GM23338 (cell line): ENCODE measurements around the gene DNASE1L2. TPM values are rescaled to one million over a fixed set of nuclear protein-coding genes. Genes with fewer than 3 reads are reported as not detected.
A peak's percentile ranks its signal among the peaks of the same experiment; 100 is the strongest.

Experiments
- ATAC-seq: fragments of 200-7000 bp; cut with Tn5 transposase; 3 replicates; pipeline ENCODE4 v1.9.1; 2020
- DNase-seq: peaks from one replicate; pipeline ENCODE4 v3.0.0-alpha.2; 2015; ENCODE audit warnings: low spot score
- H2AFZ ChIP-seq: fragments of 200-600 bp; sonication (generic); 2 replicates; pipeline ENCODE4 v1.8.0; 2016; ENCODE audit warnings: antibody characterized with exemption, mild to moderate bottlenecking, moderate library complexity
- H3F3A ChIP-seq: fragments of 200-600 bp; sonication (generic); replicated peaks from 2 replicates; pipeline ENCODE4 v1.8.0; 2017; ENCODE audit warnings: antibody characterized with exemption, mixed run types, low read depth
- H3K27ac ChIP-seq: fragments of 200-600 bp; sonication (generic); 2 replicates; pipeline ENCODE4 v1.6.1; 2016; ENCODE audit warnings: low read depth
- H3K27me3 ChIP-seq: fragments of 200-600 bp; sonication (generic); 2 replicates; pipeline ENCODE4 v1.8.0; 2016; ENCODE audit warnings: mild to moderate bottlenecking, mixed run types, moderate library complexity; ENCODE audit not compliant: insufficient read depth
- H3K36me3 ChIP-seq: fragments of 200-600 bp; sonication (generic); 2 replicates; pipeline ENCODE4 v1.8.0; 2016; ENCODE audit warnings: mild to moderate bottlenecking; ENCODE audit not compliant: insufficient read depth
- H3K4me1 ChIP-seq: fragments of 200-600 bp; sonication (generic); 2 replicates; pipeline ENCODE4 v1.8.0; 2016; ENCODE audit warnings: mild to moderate bottlenecking, moderate library complexity; ENCODE audit not compliant: insufficient read depth
- H3K4me2 ChIP-seq: fragments of 200-600 bp; sonication (generic); 2 replicates; pipeline ENCODE4 v1.7.1; 2017; ENCODE audit warnings: mixed run types
- H3K4me3 ChIP-seq: fragments of 200-600 bp; sonication (generic); 2 replicates; pipeline ENCODE4 v1.6.1; 2016; ENCODE audit warnings: mixed run types
- H3K79me2 ChIP-seq: fragments of 200-600 bp; sonication (generic); replicated peaks from 2 replicates; pipeline ENCODE4 v1.8.0; 2017; ENCODE audit warnings: mild to moderate bottlenecking; ENCODE audit not compliant: insufficient read depth
- H3K9me2 ChIP-seq: fragments of 200-600 bp; sonication (generic); 2 replicates; pipeline ENCODE4 v1.8.0; 2017; ENCODE audit not compliant: insufficient read depth
- H4K20me1 ChIP-seq: fragments of 200-600 bp; sonication (generic); replicated peaks from 2 replicates; pipeline ENCODE4 v1.8.0; 2017; ENCODE audit warnings: mild to moderate bottlenecking; ENCODE audit not compliant: insufficient read depth
- H3K27ac Mint-ChIP-seq: 2 replicates; pipeline ENCODE4 v1.8.0; 2020; ENCODE audit warnings: inconsistent platforms, mild to moderate bottlenecking, moderate library complexity, mixed read lengths
- H3K27me3 Mint-ChIP-seq: 3 replicates; pipeline ENCODE4 v1.8.0; 2022; ENCODE audit warnings: low read depth, mild to moderate bottlenecking, moderate library complexity, mixed read lengths, inconsistent platforms; ENCODE audit not compliant: insufficient read depth, poor library complexity
- H3K36me3 Mint-ChIP-seq: 3 replicates; pipeline ENCODE4 v1.8.0; 2021; ENCODE audit warnings: low read depth, mild to moderate bottlenecking, inconsistent platforms, moderate library complexity, mixed read lengths
- H3K4me1 Mint-ChIP-seq: 3 replicates; pipeline ENCODE4 v1.8.0; 2020; ENCODE audit warnings: mild to moderate bottlenecking, inconsistent platforms, mixed read lengths
- H3K4me3 Mint-ChIP-seq: 3 replicates; pipeline ENCODE4 v1.8.0; 2021; ENCODE audit warnings: moderate library complexity, mild to moderate bottlenecking, inconsistent platforms, mixed read lengths
- H3K9me3 Mint-ChIP-seq: 3 replicates; pipeline ENCODE4 v1.8.0; 2020; ENCODE audit warnings: moderate library complexity, mild to moderate bottlenecking, inconsistent platforms, mixed read lengths
- CREB1 ChIP-seq: fragments of 250-450 bp; sonication (Bioruptor Pico); IDR thresholded peaks from 2 replicates; pipeline ENCODE4 v1.5.0; 2020; ENCODE audit warnings: low read depth, mild to moderate bottlenecking, moderate library complexity
- EZH2 ChIP-seq: fragments of 200-600 bp; sonication (generic); IDR thresholded peaks from one replicate; pipeline ENCODE4 v1.8.0; 2017; ENCODE audit warnings: antibody characterized with exemption, mild to moderate bottlenecking, low read depth; ENCODE audit not compliant: unreplicated experiment
- EZH2phosphoT487 ChIP-seq: fragments of 200-600 bp; sonication (generic); IDR thresholded peaks from one replicate; pipeline ENCODE4 v1.8.1; 2018; ENCODE audit warnings: antibody characterized with exemption; ENCODE audit not compliant: unreplicated experiment
- JUNB ChIP-seq: IDR thresholded peaks from one replicate; pipeline ENCODE4 v1.6.1; 2016; ENCODE audit warnings: antibody characterized with exemption; ENCODE audit not compliant: unreplicated experiment
- NANOG ChIP-seq: IDR thresholded peaks from 2 replicates; pipeline ENCODE4 v1.6.1; 2016; ENCODE audit warnings: antibody characterized with exemption, borderline replicate concordance
- POLR2AphosphoS5 ChIP-seq: IDR thresholded peaks from 2 replicates; pipeline ENCODE4 v1.6.1; 2016; ENCODE audit warnings: antibody characterized with exemption, low read depth
- STAT1 ChIP-seq: IDR thresholded peaks from one replicate; pipeline ENCODE4 v1.6.1; 2016; ENCODE audit warnings: antibody characterized with exemption; ENCODE audit not compliant: unreplicated experiment
- ZNF114 ChIP-seq: fragments of 250-450 bp; sonication (Bioruptor Pico); IDR thresholded peaks from 2 replicates; pipeline ENCODE4 v1.5.0; 2020; ENCODE audit warnings: mild to moderate bottlenecking, moderate library complexity
- ZNF331 ChIP-seq: fragments of 250-450 bp; sonication (Bioruptor Pico); IDR thresholded peaks from 2 replicates; pipeline ENCODE4 v1.5.0; 2020; ENCODE audit warnings: low read depth, mild to moderate bottlenecking, moderate library complexity
- polyA plus RNA-seq: library from polyadenylated mRNA; unstranded; fragments of >200 nt; fragmentation: Nextera tagmentation; extraction: Ambion mirVana; gene quantifications from 2 replicates; pipeline ENCODE4 v1.2.1, GENCODE V29; 2016
- total RNA-seq: library from RNA; depleted of rRNA; stranded (reverse); fragments of >200 nt; shearing (Covaris generic); gene quantifications from 2 replicates; pipeline ENCODE4 v1.2.3, GENCODE V29; 2014
- TF ChIP-seq, protein P1 (sequence below): IDR thresholded peaks from one replicate; pipeline ENCODE4 v1.6.1; 2018; ENCODE audit warnings: antibody characterized with exemption; ENCODE audit not compliant: unreplicated experiment
- TF ChIP-seq, protein P2 (sequence below): IDR thresholded peaks from 2 replicates; pipeline ENCODE4 v1.6.1; 2016; ENCODE audit warnings: antibody characterized with exemption
- TF ChIP-seq, protein P3 (sequence below): fragments of 250-450 bp; sonication (Bioruptor Pico); IDR thresholded peaks from 2 replicates; pipeline ENCODE4 v1.5.0; 2020; ENCODE audit warnings: mild to moderate bottlenecking, moderate library complexity
- TF ChIP-seq, protein P4 (sequence below), 2 experiments: fragments of 200-600 bp in 1 of 2; sonication (generic) in 1 of 2; conservative IDR thresholded peaks; 2 replicates each; pipeline versions ENCODE4 v1.5.1 to v1.6.1; 2016 to 2017; ENCODE audit warnings: antibody characterized with exemption in 2 of 2, low read depth in 2 of 2, mild to moderate bottlenecking in 2 of 2, moderate library complexity in 1 of 2

DNASE1L2 gene
- total and polyA plus RNA-seq, 2 experiments from 2014 or later = 0.23 TPM; not detected in 1

DNA sequence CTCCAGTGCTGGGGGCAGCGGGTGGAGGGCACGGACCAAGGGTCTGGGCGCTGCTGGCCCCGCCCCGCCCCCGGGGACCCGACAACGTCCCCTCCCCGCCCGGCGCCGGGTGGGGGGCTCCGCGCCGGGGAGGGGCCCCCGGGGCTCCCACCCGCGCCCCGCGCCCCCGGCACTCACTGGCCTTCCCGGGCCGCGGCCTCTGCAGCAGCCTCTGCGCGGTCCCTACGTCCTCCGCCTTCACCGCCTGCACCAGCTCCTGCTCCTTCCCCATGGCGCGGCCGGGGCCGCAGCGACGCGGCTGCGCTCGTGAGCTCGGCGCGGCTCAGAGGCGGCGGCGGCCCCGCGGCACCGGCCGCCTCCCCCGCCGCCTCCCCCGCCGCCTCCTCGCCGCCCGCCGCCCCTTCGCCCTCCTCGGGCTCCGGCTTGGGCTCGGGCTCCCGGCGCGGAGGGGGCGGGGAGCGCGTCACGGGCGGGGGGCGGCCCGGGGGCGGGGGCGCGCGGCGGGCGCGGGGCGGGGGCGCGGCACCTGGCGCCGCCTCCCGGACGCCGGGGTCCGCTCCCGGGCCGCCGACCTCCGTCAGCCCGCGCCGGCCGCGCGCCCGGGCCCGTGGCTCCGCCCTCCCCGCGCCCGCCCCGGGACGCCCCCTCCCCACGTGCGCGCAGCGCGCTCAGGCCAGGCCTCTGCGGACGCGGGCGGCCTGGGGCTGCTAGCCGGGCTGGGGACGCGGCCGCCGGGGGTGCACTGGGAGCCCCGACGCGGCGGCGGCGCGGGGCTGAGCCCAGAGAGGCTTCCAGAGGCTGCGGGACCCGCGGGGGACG is 39.9 kb upstream of the DNASE1L2 start, which contains the start of gene CASKIN1:
TSS of gene CASKIN1 (minus strand) at position 444 of the 819 bp plus-strand sequence. CDS start at position 271, 173 bp downstream.
- H3K4me1 Mint-ChIP-seq = no peaks in the 10 kb centered on the region
- H3K4me3 Mint-ChIP-seq = peak within 1 kb of the TSS; percentile 70
- Histone ChIP-seq H2AFZ (peak within 1 kb of the TSS; percentile 74), H3K27ac (no peak within 1 kb of the TSS), H3K27me3 (peaks cover 45% of the 10 kb centered on the region), H3K79me2 (no peaks in the 10 kb centered on the region), H4K20me1 (no peaks in the 10 kb centered on the region), H3K36me3 (no peaks in the 10 kb centered on the region), H3K4me1 (no peaks in the 10 kb centered on the region; the same call in 1 of the 2 replicates), H3K9me2 (no peaks in the 10 kb centered on the region), H3K4me2 (peak within 1 kb of the TSS; percentile 92), H3F3A (0 out of 2 replicates have a peak, but pooled peaks cover 2% of the 10 kb centered on the region), H3K4me3 (peak within 1 kb of the TSS; percentile 75)
- no peaks in the 10 kb centered on the region; the same call in 2 of the 3 replicates for H3K36me3 Mint-ChIP-seq
- no peak within 1 kb of the TSS for H3K27ac Mint-ChIP-seq
- TF ChIP-seq, protein P1, sequence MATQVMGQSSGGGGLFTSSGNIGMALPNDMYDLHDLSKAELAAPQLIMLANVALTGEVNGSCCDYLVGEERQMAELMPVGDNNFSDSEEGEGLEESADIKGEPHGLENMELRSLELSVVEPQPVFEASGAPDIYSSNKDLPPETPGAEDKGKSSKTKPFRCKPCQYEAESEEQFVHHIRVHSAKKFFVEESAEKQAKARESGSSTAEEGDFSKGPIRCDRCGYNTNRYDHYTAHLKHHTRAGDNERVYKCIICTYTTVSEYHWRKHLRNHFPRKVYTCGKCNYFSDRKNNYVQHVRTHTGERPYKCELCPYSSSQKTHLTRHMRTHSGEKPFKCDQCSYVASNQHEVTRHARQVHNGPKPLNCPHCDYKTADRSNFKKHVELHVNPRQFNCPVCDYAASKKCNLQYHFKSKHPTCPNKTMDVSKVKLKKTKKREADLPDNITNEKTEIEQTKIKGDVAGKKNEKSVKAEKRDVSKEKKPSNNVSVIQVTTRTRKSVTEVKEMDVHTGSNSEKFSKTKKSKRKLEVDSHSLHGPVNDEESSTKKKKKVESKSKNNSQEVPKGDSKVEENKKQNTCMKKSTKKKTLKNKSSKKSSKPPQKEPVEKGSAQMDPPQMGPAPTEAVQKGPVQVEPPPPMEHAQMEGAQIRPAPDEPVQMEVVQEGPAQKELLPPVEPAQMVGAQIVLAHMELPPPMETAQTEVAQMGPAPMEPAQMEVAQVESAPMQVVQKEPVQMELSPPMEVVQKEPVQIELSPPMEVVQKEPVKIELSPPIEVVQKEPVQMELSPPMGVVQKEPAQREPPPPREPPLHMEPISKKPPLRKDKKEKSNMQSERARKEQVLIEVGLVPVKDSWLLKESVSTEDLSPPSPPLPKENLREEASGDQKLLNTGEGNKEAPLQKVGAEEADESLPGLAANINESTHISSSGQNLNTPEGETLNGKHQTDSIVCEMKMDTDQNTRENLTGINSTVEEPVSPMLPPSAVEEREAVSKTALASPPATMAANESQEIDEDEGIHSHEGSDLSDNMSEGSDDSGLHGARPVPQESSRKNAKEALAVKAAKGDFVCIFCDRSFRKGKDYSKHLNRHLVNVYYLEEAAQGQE = no peak
- TF ChIP-seq ZNF331 (no peak), JUNB (no peak), POLR2AphosphoS5 (no peak), CREB1 (CRISPR knock-in tag) (no peak), ZNF114 (CRISPR knock-in tag) (no peak), EZH2 (no peak), EZH2phosphoT487 (no peak), STAT1 (no peak), NANOG (no peak)
- TF ChIP-seq, protein P2, sequence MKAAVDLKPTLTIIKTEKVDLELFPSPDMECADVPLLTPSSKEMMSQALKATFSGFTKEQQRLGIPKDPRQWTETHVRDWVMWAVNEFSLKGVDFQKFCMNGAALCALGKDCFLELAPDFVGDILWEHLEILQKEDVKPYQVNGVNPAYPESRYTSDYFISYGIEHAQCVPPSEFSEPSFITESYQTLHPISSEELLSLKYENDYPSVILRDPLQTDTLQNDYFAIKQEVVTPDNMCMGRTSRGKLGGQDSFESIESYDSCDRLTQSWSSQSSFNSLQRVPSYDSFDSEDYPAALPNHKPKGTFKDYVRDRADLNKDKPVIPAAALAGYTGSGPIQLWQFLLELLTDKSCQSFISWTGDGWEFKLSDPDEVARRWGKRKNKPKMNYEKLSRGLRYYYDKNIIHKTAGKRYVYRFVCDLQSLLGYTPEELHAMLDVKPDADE = no peak
- TF ChIP-seq, protein P3, sequence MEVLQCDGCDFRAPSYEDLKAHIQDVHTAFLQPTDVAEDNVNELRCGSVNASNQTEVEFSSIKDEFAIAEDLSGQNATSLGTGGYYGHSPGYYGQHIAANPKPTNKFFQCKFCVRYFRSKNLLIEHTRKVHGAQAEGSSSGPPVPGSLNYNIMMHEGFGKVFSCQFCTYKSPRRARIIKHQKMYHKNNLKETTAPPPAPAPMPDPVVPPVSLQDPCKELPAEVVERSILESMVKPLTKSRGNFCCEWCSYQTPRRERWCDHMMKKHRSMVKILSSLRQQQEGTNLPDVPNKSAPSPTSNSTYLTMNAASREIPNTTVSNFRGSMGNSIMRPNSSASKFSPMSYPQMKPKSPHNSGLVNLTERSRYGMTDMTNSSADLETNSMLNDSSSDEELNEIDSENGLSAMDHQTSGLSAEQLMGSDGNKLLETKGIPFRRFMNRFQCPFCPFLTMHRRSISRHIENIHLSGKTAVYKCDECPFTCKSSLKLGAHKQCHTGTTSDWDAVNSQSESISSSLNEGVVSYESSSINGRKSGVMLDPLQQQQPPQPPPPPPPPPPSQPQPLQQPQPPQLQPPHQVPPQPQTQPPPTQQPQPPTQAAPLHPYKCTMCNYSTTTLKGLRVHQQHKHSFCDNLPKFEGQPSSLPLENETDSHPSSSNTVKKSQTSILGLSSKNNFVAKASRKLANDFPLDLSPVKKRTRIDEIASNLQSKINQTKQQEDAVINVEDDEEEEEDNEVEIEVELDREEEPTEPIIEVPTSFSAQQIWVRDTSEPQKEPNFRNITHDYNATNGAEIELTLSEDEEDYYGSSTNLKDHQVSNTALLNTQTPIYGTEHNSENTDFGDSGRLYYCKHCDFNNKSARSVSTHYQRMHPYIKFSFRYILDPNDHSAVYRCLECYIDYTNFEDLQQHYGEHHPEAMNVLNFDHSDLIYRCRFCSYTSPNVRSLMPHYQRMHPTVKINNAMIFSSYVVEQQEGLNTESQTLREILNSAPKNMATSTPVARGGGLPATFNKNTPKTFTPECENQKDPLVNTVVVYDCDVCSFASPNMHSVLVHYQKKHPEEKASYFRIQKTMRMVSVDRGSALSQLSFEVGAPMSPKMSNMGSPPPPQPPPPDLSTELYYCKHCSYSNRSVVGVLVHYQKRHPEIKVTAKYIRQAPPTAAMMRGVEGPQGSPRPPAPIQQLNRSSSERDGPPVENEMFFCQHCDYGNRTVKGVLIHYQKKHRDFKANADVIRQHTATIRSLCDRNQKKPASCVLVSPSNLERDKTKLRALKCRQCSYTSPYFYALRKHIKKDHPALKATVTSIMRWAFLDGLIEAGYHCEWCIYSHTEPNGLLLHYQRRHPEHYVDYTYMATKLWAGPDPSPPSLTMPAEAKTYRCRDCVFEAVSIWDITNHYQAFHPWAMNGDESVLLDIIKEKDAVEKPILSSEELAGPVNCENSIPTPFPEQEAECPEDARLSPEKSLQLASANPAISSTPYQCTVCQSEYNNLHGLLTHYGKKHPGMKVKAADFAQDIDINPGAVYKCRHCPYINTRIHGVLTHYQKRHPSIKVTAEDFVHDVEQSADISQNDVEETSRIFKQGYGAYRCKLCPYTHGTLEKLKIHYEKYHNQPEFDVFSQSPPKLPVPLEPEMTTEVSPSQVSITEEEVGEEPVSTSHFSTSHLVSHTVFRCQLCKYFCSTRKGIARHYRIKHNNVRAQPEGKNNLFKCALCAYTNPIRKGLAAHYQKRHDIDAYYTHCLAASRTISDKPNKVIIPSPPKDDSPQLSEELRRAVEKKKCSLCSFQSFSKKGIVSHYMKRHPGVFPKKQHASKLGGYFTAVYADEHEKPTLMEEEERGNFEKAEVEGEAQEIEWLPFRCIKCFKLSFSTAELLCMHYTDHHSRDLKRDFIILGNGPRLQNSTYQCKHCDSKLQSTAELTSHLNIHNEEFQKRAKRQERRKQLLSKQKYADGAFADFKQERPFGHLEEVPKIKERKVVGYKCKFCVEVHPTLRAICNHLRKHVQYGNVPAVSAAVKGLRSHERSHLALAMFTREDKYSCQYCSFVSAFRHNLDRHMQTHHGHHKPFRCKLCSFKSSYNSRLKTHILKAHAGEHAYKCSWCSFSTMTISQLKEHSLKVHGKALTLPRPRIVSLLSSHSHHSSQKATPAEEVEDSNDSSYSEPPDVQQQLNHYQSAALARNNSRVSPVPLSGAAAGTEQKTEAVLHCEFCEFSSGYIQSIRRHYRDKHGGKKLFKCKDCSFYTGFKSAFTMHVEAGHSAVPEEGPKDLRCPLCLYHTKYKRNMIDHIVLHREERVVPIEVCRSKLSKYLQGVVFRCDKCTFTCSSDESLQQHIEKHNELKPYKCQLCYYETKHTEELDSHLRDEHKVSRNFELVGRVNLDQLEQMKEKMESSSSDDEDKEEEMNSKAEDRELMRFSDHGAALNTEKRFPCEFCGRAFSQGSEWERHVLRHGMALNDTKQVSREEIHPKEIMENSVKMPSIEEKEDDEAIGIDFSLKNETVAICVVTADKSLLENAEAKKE (CRISPR knock-in tag) = no peak
- TF ChIP-seq, protein P4, sequence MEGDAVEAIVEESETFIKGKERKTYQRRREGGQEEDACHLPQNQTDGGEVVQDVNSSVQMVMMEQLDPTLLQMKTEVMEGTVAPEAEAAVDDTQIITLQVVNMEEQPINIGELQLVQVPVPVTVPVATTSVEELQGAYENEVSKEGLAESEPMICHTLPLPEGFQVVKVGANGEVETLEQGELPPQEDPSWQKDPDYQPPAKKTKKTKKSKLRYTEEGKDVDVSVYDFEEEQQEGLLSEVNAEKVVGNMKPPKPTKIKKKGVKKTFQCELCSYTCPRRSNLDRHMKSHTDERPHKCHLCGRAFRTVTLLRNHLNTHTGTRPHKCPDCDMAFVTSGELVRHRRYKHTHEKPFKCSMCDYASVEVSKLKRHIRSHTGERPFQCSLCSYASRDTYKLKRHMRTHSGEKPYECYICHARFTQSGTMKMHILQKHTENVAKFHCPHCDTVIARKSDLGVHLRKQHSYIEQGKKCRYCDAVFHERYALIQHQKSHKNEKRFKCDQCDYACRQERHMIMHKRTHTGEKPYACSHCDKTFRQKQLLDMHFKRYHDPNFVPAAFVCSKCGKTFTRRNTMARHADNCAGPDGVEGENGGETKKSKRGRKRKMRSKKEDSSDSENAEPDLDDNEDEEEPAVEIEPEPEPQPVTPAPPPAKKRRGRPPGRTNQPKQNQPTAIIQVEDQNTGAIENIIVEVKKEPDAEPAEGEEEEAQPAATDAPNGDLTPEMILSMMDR (conservative IDR thresholded peaks at IDR 0.05; ENCODE audit: low read depth in 2 of 2) = no peak
- peaks cover 31% of the 10 kb centered on the region for H3K27me3 Mint-ChIP-seq
- H3K9me3 Mint-ChIP-seq = no peaks in the 10 kb centered on the region
- peak; percentile 11 for ATAC-seq
- peak; percentile 69 for DNase-seq
